Activated CD4-positive, CD25-positive, alpha-beta regulatory T cell treated with anti-CD3 and anti-CD28 coated beads, Interleukin-2, amount 50 U/mL, for 72 hours (primary cell): ENCODE data around the gene CRYL1.

Experiments
- DNase-seq: peaks from one replicate; pipeline ENCODE4 v3.0.0; 2021

The CRYL1 gene

GRCh38 chr13:20394169-20394501, 131.5 kb downstream of the CRYL1 start:
- no peak for DNase-seq

GRCh38 chr13:20393273-20394168, 132.1 kb downstream of the CRYL1 start:
- DNase-seq, result no peak

- no peak for DNase-seq
These were observed 133.1 kb downstream of the CRYL1 start for GRCh38 chr13:20392530-20392929.

GRCh38 chr13:20391597-20392452, 133.8 kb downstream of the CRYL1 start:
- DNase-seq, result no peak

GRCh38 chr13:20390526-20391175, 135.0 kb downstream of the CRYL1 start:
- no peak for DNase-seq

GRCh38 chr13:20389696-20390525, 135.7 kb downstream of the CRYL1 start:
- DNase-seq, result no peak

GRCh38 chr13:20388184-20388583, 137.5 kb downstream of the CRYL1 start:
- no peak for DNase-seq

- no peak for DNase-seq
These were observed 138.2 kb downstream of the CRYL1 start for GRCh38 chr13:20387441-20387971.

- no peak for DNase-seq
These were observed 138.7 kb downstream of the CRYL1 start for GRCh38 chr13:20387006-20387405.

GRCh38 chr13:20383058-20383457, 142.6 kb downstream of the CRYL1 start:
- no peak for DNase-seq

- no peak for DNase-seq
These were observed 144.3 kb downstream of the CRYL1 start for GRCh38 chr13:20381401-20381800.

GRCh38 chr13:20378721-20379120, 146.9 kb downstream of the CRYL1 start:
- DNase-seq, result no peak

- no peak for DNase-seq
These were observed 147.9 kb downstream of the CRYL1 start for GRCh38 chr13:20377720-20378119.

- DNase-seq, result no peak
These were observed 149.8 kb downstream of the CRYL1 start for GRCh38 chr13:20375871-20376270.

- DNase-seq, result no peak
These were observed 151.8 kb downstream of the CRYL1 start for GRCh38 chr13:20373861-20374260.

GRCh38 chr13:20371825-20372224, 153.8 kb downstream of the CRYL1 start:
- DNase-seq, result no peak

GRCh38 chr13:20370815-20371421, 154.7 kb downstream of the CRYL1 start:
- no peak for DNase-seq

- no peak for DNase-seq
These were observed 155.7 kb downstream of the CRYL1 start for GRCh38 chr13:20369886-20370361.

- no peak for DNase-seq
These were observed 159.6 kb downstream of the CRYL1 start for GRCh38 chr13:20366056-20366455.

GRCh38 chr13:20363603-20364002, 162.1 kb downstream of the CRYL1 start:
- DNase-seq, result no peak

GRCh38 chr13:20363172-20363571, 162.5 kb downstream of the CRYL1 start:
- no peak for DNase-seq
